ENCODE measurements around the gene UNC80. TPM values are rescaled to one million over a fixed set of nuclear protein-coding genes. Genes with fewer than 3 reads are reported as not detected.

Gene UNC80
- total RNA-seq, 1 experiment from 2014 or later = not detected

DNA sequence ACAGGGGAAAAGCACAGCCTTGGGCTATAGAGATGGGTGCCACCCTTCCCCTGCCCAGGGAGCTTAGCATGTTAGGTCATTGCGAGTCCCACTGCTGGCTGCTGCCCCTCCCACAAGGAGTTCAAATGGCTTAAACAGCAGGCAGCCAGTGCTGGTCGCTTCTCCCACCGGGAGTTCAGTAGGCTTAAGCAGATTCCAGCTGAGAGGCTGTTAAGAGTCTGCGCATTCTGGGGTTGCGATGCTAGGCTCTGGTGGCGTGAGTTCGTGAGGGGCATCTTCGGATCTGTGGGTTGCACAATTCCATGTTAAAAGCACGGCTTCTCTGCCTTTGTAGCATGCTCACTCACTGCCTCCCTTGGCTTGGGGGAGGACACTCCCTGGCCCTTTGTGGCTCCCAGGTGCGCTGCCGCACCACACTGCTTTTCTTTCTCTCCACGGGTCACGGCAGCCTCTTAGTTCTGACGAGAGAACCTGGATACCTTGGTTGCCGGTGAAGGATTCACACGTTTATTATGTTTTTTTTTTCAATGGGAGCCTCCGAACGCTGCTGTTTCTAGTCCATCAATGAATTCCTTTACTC lies 93.2 kb downstream of the UNC80 start:
- TF ChIP-seq, protein P1, sequence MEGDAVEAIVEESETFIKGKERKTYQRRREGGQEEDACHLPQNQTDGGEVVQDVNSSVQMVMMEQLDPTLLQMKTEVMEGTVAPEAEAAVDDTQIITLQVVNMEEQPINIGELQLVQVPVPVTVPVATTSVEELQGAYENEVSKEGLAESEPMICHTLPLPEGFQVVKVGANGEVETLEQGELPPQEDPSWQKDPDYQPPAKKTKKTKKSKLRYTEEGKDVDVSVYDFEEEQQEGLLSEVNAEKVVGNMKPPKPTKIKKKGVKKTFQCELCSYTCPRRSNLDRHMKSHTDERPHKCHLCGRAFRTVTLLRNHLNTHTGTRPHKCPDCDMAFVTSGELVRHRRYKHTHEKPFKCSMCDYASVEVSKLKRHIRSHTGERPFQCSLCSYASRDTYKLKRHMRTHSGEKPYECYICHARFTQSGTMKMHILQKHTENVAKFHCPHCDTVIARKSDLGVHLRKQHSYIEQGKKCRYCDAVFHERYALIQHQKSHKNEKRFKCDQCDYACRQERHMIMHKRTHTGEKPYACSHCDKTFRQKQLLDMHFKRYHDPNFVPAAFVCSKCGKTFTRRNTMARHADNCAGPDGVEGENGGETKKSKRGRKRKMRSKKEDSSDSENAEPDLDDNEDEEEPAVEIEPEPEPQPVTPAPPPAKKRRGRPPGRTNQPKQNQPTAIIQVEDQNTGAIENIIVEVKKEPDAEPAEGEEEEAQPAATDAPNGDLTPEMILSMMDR (conservative IDR thresholded peaks at IDR 0.05) = no peak
- no peak for TF ChIP-seq EZH2 (IDR thresholded peaks at IDR 0.05; ENCODE audit: low read depth)
- Histone ChIP-seq H3K4me3 (no peak overlapping the region), H2AFZ (no peak overlapping the region), H3K4me2 (no peak overlapping the region), H3K36me3 (ENCODE audit: low read depth) (no peaks in the 10 kb centered on the region), H3K4me1 (replicated peaks; ENCODE audit: insufficient read depth) (no peaks in the 10 kb centered on the region), H3K9me3 (ENCODE audit: insufficient read depth, low read depth) (no peaks in the 10 kb centered on the region), H3K27me3 (ENCODE audit: insufficient read depth, low read depth) (no peaks in the 10 kb centered on the region), H3K27ac (no peak overlapping the region), H3F3A (ENCODE audit: insufficient read depth, low read depth) (no peaks in the 10 kb centered on the region), H4K20me1 (ENCODE audit: insufficient read depth) (no peaks in the 10 kb centered on the region), H3K79me2 (ENCODE audit: low read depth) (no peaks in the 10 kb centered on the region), H3K9me2 (ENCODE audit: insufficient read depth) (no peaks in the 10 kb centered on the region)
- intact Hi-C loops (cut with micrococcal nuclease; ENCODE audit: unreplicated experiment) = no loop called here
- BruUV-seq (replicated peaks) = no TSS peak
- DNase-seq = no peak
- CTCF ChIA-PET = no interaction called here
- POLR2A ChIA-PET (ENCODE audit: unreplicated experiment) = no interaction called here

- Histone ChIP-seq H3K9me2 (ENCODE audit: insufficient read depth) (no peaks in the 10 kb centered on the region), H3K4me1 (replicated peaks; ENCODE audit: insufficient read depth) (no peaks in the 10 kb centered on the region), H3K4me3 (no peak overlapping the region), H3K79me2 (ENCODE audit: low read depth) (no peaks in the 10 kb centered on the region), H2AFZ (no peak overlapping the region), H3F3A (ENCODE audit: insufficient read depth, low read depth) (no peaks in the 10 kb centered on the region), H3K9me3 (ENCODE audit: insufficient read depth, low read depth) (no peaks in the 10 kb centered on the region), H3K4me2 (no peak overlapping the region), H3K36me3 (ENCODE audit: low read depth) (no peaks in the 10 kb centered on the region), H4K20me1 (ENCODE audit: insufficient read depth) (no peaks in the 10 kb centered on the region), H3K27me3 (ENCODE audit: insufficient read depth, low read depth) (no peaks in the 10 kb centered on the region), H3K27ac (no peak overlapping the region)
- BruUV-seq (replicated peaks) = no TSS peak
- POLR2A ChIA-PET (ENCODE audit: unreplicated experiment) = no interaction called here
- DNase-seq = no peak
- TF ChIP-seq EZH2 (IDR thresholded peaks at IDR 0.05; ENCODE audit: low read depth) = no peak
- TF ChIP-seq, protein P1 (conservative IDR thresholded peaks at IDR 0.05) = no peak
- CTCF ChIA-PET = no interaction called here
- intact Hi-C loops (cut with micrococcal nuclease; ENCODE audit: unreplicated experiment) = no loop called here
These were observed 96.8 kb downstream of the UNC80 start for GRCh38 chr2:209868271-209868994.

- POLR2A ChIA-PET (ENCODE audit: unreplicated experiment) = no interaction called here
- no peaks in the 10 kb centered on the region for H3K9me3 ChIP-seq (ENCODE audit: insufficient read depth, low read depth)
- no peaks in the 10 kb centered on the region for H3K4me1 ChIP-seq (replicated peaks; ENCODE audit: insufficient read depth)
- no peaks in the 10 kb centered on the region for H3F3A ChIP-seq (ENCODE audit: insufficient read depth, low read depth)
- CTCF ChIA-PET = no interaction called here
- H3K79me2 ChIP-seq (ENCODE audit: low read depth) = no peaks in the 10 kb centered on the region
- no peak for TF ChIP-seq EZH2 (IDR thresholded peaks at IDR 0.05; ENCODE audit: low read depth)
- TF ChIP-seq, protein P1 (conservative IDR thresholded peaks at IDR 0.05) = no peak
- no peak overlapping the region for H3K27ac ChIP-seq
- H2AFZ ChIP-seq = no peak overlapping the region
- H3K4me2 ChIP-seq = no peak overlapping the region
- no peak for DNase-seq
- no peaks in the 10 kb centered on the region for H4K20me1 ChIP-seq (ENCODE audit: insufficient read depth)
- H3K9me2 ChIP-seq (ENCODE audit: insufficient read depth) = no peaks in the 10 kb centered on the region
- no peaks in the 10 kb centered on the region for H3K27me3 ChIP-seq (ENCODE audit: insufficient read depth, low read depth)
- no TSS peak for BruUV-seq (replicated peaks)
- H3K36me3 ChIP-seq (ENCODE audit: low read depth) = no peaks in the 10 kb centered on the region
- intact Hi-C loops (cut with micrococcal nuclease; ENCODE audit: unreplicated experiment) = no loop called here
- no peak overlapping the region for H3K4me3 ChIP-seq
These were observed 98.4 kb downstream of the UNC80 start for GRCh38 chr2:209870067-209870466.

Measured in PC-9 (cell line).